ENCODE results near the gene CRKL.
A peak's percentile ranks its signal among the peaks of the same experiment; 100 is the strongest.

Gene CRKL

GRCh38 chr22:20965104-20965887 lies 48.1 kb downstream of the CRKL start:
- TF ChIP-seq CTCF (IDR thresholded peaks at IDR 0.05; ENCODE audit: low read depth, low read length): no peak
- DNase-seq (ENCODE audit: low read depth in 2 of 2): no peak
- H3K4me3 ChIP-seq (replicated peaks in 1 of 2; ENCODE audit: low read depth in 2 of 2, low read length in 2 of 2): peak overlapping the region in 1 of 2 donors; percentile 29

GRCh38 chr22:20965888-20966855 lies 49.0 kb downstream of the CRKL start:
- TF ChIP-seq CTCF (IDR thresholded peaks at IDR 0.05; ENCODE audit: low read depth, low read length): no peak
- H3K4me3 ChIP-seq (replicated peaks in 1 of 2; ENCODE audit: low read depth in 2 of 2, low read length in 2 of 2): no peak overlapping the region
- DNase-seq (ENCODE audit: low read depth in 2 of 2): no peak

GRCh38 chr22:20966883-20967696 lies 49.9 kb downstream of the CRKL start, which contains the start of gene AIFM3:
AIFM3 (plus strand) TSS chr22:20967255; CDS start chr22:20967945, 690 bp downstream.
- no peak for DNase-seq (ENCODE audit: low read depth in 2 of 2)
- no peak for TF ChIP-seq CTCF (IDR thresholded peaks at IDR 0.05; ENCODE audit: low read depth, low read length)
- H3K4me3 ChIP-seq (replicated peaks in 1 of 2; ENCODE audit: low read depth in 2 of 2, low read length in 2 of 2): no peak within 1 kb of the TSS

- DNase-seq (ENCODE audit: low read depth in 2 of 2): no peak
- TF ChIP-seq CTCF (IDR thresholded peaks at IDR 0.05; ENCODE audit: low read depth, low read length): no peak
- no peak overlapping the region for H3K4me3 ChIP-seq (replicated peaks in 1 of 2; ENCODE audit: low read depth in 2 of 2, low read length in 2 of 2)
Measured at GRCh38 chr22:20967697-20968211, 50.5 kb downstream of the CRKL start.

- no peak for DNase-seq (ENCODE audit: low read depth in 2 of 2)
- no peak overlapping the region for H3K4me3 ChIP-seq (replicated peaks in 1 of 2; ENCODE audit: low read depth in 2 of 2, low read length in 2 of 2)
- no peak for TF ChIP-seq CTCF (IDR thresholded peaks at IDR 0.05; ENCODE audit: low read depth, low read length)
Measured at GRCh38 chr22:20968281-20968977, 51.2 kb downstream of the CRKL start.
